ENCODE data around the gene COL4A3.

- TF ChIP-seq, protein P1, sequence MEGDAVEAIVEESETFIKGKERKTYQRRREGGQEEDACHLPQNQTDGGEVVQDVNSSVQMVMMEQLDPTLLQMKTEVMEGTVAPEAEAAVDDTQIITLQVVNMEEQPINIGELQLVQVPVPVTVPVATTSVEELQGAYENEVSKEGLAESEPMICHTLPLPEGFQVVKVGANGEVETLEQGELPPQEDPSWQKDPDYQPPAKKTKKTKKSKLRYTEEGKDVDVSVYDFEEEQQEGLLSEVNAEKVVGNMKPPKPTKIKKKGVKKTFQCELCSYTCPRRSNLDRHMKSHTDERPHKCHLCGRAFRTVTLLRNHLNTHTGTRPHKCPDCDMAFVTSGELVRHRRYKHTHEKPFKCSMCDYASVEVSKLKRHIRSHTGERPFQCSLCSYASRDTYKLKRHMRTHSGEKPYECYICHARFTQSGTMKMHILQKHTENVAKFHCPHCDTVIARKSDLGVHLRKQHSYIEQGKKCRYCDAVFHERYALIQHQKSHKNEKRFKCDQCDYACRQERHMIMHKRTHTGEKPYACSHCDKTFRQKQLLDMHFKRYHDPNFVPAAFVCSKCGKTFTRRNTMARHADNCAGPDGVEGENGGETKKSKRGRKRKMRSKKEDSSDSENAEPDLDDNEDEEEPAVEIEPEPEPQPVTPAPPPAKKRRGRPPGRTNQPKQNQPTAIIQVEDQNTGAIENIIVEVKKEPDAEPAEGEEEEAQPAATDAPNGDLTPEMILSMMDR (IDR thresholded peaks at IDR 0.05) = no peak
- TF ChIP-seq POLR2A (IDR thresholded peaks at IDR 0.05) = no peak
These were observed 63.7 kb downstream of the COL4A3 start for GRCh38 chr2:227228061-227228667.
